SK-N-SH treated with all-trans-retinoic acid at 6 μM for 48 hours (cell line): Measurements from ENCODE around the gene CALHM6.

ENCODE experiments used
- ATAC-seq: fragments of 200-7000 bp; cut with Tn5 transposase; 3 replicates; pipeline ENCODE4 v1.9.1; 2020; ENCODE audit warnings: mild to moderate bottlenecking, moderate library complexity
- ARNTL ChIP-seq: fragments of 450-650 bp; formaldehyde crosslinking; IDR thresholded peaks from 2 replicates; pipeline ENCODE4 v1.5.0; 2020; ENCODE audit warnings: low read depth, mild to moderate bottlenecking, moderate library complexity, borderline replicate concordance
- BACH2 ChIP-seq: fragments of 250-450 bp; sonication (Bioruptor Pico); IDR thresholded peaks from 2 replicates; pipeline ENCODE4 v1.9.0; 2021; ENCODE audit warnings: mild to moderate bottlenecking, borderline replicate concordance
- CREB5 ChIP-seq: fragments of 250-450 bp; sonication (Bioruptor Pico); IDR thresholded peaks from 2 replicates; pipeline ENCODE4 v1.5.1; 2020; ENCODE audit warnings: low read depth, mild to moderate bottlenecking, moderate library complexity
- CSDC2 ChIP-seq: fragments of 250-450 bp; sonication (Bioruptor Pico); IDR thresholded peaks from 2 replicates; pipeline ENCODE4 v1.5.0; 2020; ENCODE audit warnings: mild to moderate bottlenecking, moderate library complexity
- CSRNP3 ChIP-seq: fragments of 250-450 bp; sonication (Bioruptor Pico); IDR thresholded peaks from 2 replicates; pipeline ENCODE4 v1.5.1; 2021; ENCODE audit warnings: mild to moderate bottlenecking, moderate library complexity
- ESRRG ChIP-seq: fragments of 250-450 bp; sonication (Bioruptor Pico); IDR thresholded peaks from 2 replicates; pipeline ENCODE4 v1.6.1; 2021; ENCODE audit warnings: mild to moderate bottlenecking
- ISL1 ChIP-seq: fragments of 250-450 bp; sonication (Bioruptor Pico); IDR thresholded peaks from 2 replicates; pipeline ENCODE4 v2.1.2; 2022; ENCODE audit warnings: mild to moderate bottlenecking, moderate library complexity
- OSR1 ChIP-seq: fragments of 250-450 bp; sonication (Bioruptor Pico); IDR thresholded peaks from 2 replicates; pipeline ENCODE4 v1.8.0; 2022; ENCODE audit warnings: moderate library complexity, mild to moderate bottlenecking, inconsistent platforms
- PPARA ChIP-seq: fragments of 250-450 bp; sonication (Bioruptor Pico); IDR thresholded peaks from 2 replicates; pipeline ENCODE4 v1.5.0; 2020; ENCODE audit warnings: mild to moderate bottlenecking, borderline replicate concordance
- RARB ChIP-seq: fragments of 250-450 bp; sonication (Bioruptor Pico); IDR thresholded peaks from 2 replicates; pipeline ENCODE4 v1.8.0; 2021; ENCODE audit warnings: mild to moderate bottlenecking, moderate library complexity
- SNAI2 ChIP-seq: fragments of 250-450 bp; sonication (Bioruptor Pico); IDR thresholded peaks from 2 replicates; pipeline ENCODE4 v1.5.0; 2020; ENCODE audit warnings: mild to moderate bottlenecking, moderate library complexity
- TCF4 ChIP-seq: fragments of 250-450 bp; sonication (Bioruptor Pico); IDR thresholded peaks from 2 replicates; pipeline ENCODE4 v1.8.0; 2021; ENCODE audit warnings: mild to moderate bottlenecking, moderate library complexity, borderline replicate concordance
- TOX ChIP-seq: fragments of 250-450 bp; sonication (Bioruptor Pico); IDR thresholded peaks from 2 replicates; pipeline ENCODE4 v1.8.0; 2021; ENCODE audit warnings: mild to moderate bottlenecking, moderate library complexity, borderline replicate concordance
- ZC3H10 ChIP-seq: fragments of 250-450 bp; sonication (Bioruptor Pico); IDR thresholded peaks from 2 replicates; pipeline ENCODE4 v1.5.1; 2021; ENCODE audit warnings: mild to moderate bottlenecking, moderate library complexity
- ZFP3 ChIP-seq: fragments of 250-450 bp; sonication (Bioruptor Pico); IDR thresholded peaks from 2 replicates; pipeline ENCODE4 v1.5.0; 2020; ENCODE audit warnings: mild to moderate bottlenecking, moderate library complexity
- ZFP30 ChIP-seq: fragments of 450-650 bp; formaldehyde crosslinking; IDR thresholded peaks from 2 replicates; pipeline ENCODE4 v1.5.0; 2022; ENCODE audit warnings: mild to moderate bottlenecking, moderate library complexity
- ZNF565 ChIP-seq: fragments of 450-650 bp; formaldehyde crosslinking; conservative IDR thresholded peaks from 2 replicates; pipeline ENCODE4 v1.5.0; 2020; ENCODE audit warnings: low read depth, mild to moderate bottlenecking, moderate library complexity
- ZNF70 ChIP-seq: fragments of 450-650 bp; formaldehyde crosslinking; IDR thresholded peaks from 2 replicates; pipeline ENCODE4 v1.5.0; 2020; ENCODE audit warnings: mild to moderate bottlenecking, moderate library complexity
- ZNF8 ChIP-seq: fragments of 450-650 bp; formaldehyde crosslinking; IDR thresholded peaks from 2 replicates; pipeline ENCODE4 v1.5.0; 2020; ENCODE audit warnings: mild to moderate bottlenecking, moderate library complexity
- TF ChIP-seq, protein P1 (sequence below): fragments of 250-450 bp; sonication (Bioruptor Pico); IDR thresholded peaks from 2 replicates; pipeline ENCODE4 v1.8.0; 2020; ENCODE audit warnings: mild to moderate bottlenecking, moderate library complexity, borderline replicate concordance
- TF ChIP-seq, protein P2 (sequence below): fragments of 250-450 bp; sonication (Bioruptor Pico); IDR thresholded peaks from 2 replicates; pipeline ENCODE4 v1.8.0; 2021; ENCODE audit warnings: low read depth, mild to moderate bottlenecking, moderate library complexity, borderline replicate concordance

CALHM6 gene

GRCh38 chr6:116450185-116450710, 10.9 kb upstream of the CALHM6 start:
- TF ChIP-seq ESRRG (CRISPR knock-in tag) (no peak), OSR1 (CRISPR knock-in tag) (no peak), ZNF565 (no peak), SNAI2 (CRISPR knock-in tag) (no peak), TCF4 (CRISPR knock-in tag) (no peak), ZFP3 (CRISPR knock-in tag) (no peak)
- no peak for ATAC-seq

GRCh38 chr6:116450769-116451740, 10.1 kb upstream of the CALHM6 start:
- ATAC-seq, result no peak
- TF ChIP-seq ISL1 (CRISPR knock-in tag) (no peak), PPARA (CRISPR knock-in tag) (no peak), SNAI2 (CRISPR knock-in tag) (no peak), BACH2 (CRISPR knock-in tag) (no peak), ZNF8 (CRISPR knock-in tag) (no peak), ZC3H10 (CRISPR knock-in tag) (no peak), ZNF70 (CRISPR knock-in tag) (no peak), CREB5 (CRISPR knock-in tag) (no peak), ZFP3 (CRISPR knock-in tag) (no peak)
- TF ChIP-seq, protein P1, sequence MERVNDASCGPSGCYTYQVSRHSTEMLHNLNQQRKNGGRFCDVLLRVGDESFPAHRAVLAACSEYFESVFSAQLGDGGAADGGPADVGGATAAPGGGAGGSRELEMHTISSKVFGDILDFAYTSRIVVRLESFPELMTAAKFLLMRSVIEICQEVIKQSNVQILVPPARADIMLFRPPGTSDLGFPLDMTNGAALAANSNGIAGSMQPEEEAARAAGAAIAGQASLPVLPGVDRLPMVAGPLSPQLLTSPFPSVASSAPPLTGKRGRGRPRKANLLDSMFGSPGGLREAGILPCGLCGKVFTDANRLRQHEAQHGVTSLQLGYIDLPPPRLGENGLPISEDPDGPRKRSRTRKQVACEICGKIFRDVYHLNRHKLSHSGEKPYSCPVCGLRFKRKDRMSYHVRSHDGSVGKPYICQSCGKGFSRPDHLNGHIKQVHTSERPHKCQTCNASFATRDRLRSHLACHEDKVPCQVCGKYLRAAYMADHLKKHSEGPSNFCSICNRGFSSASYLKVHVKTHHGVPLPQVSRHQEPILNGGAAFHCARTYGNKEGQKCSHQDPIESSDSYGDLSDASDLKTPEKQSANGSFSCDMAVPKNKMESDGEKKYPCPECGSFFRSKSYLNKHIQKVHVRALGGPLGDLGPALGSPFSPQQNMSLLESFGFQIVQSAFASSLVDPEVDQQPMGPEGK (CRISPR knock-in tag), result no peak

GRCh38 chr6:116451916-116452315, 9.3 kb upstream of the CALHM6 start:
- no peak for ATAC-seq
- TF ChIP-seq ZC3H10 (CRISPR knock-in tag) (no peak), ISL1 (CRISPR knock-in tag) (no peak), TOX (CRISPR knock-in tag) (no peak), RARB (CRISPR knock-in tag) (no peak)
- TF ChIP-seq, protein P2, sequence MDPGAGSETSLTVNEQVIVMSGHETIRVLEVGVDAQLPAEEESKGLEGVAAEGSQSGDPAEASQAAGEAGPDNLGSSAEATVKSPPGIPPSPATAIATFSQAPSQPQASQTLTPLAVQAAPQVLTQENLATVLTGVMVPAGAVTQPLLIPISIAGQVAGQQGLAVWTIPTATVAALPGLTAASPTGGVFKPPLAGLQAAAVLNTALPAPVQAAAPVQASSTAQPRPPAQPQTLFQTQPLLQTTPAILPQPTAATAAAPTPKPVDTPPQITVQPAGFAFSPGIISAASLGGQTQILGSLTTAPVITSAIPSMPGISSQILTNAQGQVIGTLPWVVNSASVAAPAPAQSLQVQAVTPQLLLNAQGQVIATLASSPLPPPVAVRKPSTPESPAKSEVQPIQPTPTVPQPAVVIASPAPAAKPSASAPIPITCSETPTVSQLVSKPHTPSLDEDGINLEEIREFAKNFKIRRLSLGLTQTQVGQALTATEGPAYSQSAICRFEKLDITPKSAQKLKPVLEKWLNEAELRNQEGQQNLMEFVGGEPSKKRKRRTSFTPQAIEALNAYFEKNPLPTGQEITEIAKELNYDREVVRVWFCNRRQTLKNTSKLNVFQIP (CRISPR knock-in tag), result no peak

DNA sequence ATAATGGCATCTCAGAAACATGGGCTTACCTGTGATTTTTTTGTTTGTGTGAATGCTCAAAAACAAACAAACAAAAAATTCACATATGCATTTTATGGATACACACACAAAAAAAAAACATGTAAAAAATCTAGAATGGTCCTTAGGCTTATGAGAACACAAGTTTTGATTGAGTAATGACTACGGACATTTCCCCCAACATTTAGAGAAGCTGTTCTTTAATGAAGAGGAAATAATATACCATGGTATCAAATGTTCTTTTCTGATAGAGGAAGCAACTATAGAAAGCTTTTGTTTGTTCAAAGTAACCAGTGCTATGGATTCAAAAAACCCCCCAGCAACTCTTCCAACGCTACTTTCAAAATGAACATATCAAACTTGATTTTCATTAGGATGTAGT, 8.6 kb upstream of the CALHM6 start:
- ATAC-seq, result no peak
- TF ChIP-seq TOX (CRISPR knock-in tag) (no peak), CREB5 (CRISPR knock-in tag) (no peak), RARB (CRISPR knock-in tag) (no peak), BACH2 (CRISPR knock-in tag) (no peak), ISL1 (CRISPR knock-in tag) (no peak), CSRNP3 (CRISPR knock-in tag) (no peak), OSR1 (CRISPR knock-in tag) (no peak), CSDC2 (CRISPR knock-in tag) (no peak), TCF4 (CRISPR knock-in tag) (no peak), ZFP3 (CRISPR knock-in tag) (no peak), PPARA (CRISPR knock-in tag) (no peak), ZNF565 (no peak), ZNF70 (CRISPR knock-in tag) (no peak), ARNTL (CRISPR knock-in tag) (no peak), ZC3H10 (CRISPR knock-in tag) (no peak), ZNF8 (CRISPR knock-in tag) (no peak), ZFP30 (CRISPR knock-in tag) (no peak)
- TF ChIP-seq, protein P1 (CRISPR knock-in tag), result no peak
